ENCODE data around the gene ZFY.

GRCh38 chrY:3003516-3003830, 68.3 kb downstream of the ZFY start:
- no peak for TF ChIP-seq CTCF (IDR thresholded peaks at IDR 0.05)
- TF ChIP-seq POLR2A (IDR thresholded peaks at IDR 0.05), result no peak

Measured in breast epithelium (tissue), 3 donors.